ENCODE results near the gene SLC37A1. TPM values are rescaled to one million over a fixed set of nuclear protein-coding genes. Genes with fewer than 3 reads are reported as not detected.

SLC37A1 gene
- total RNA-seq, 4 donors from 2014 or later: 66.0 to 249 (median 195) TPM

- TF ChIP-seq CTCF (IDR thresholded peaks at IDR 0.05) (no peak), POLR2A (IDR thresholded peaks at IDR 0.05) (no peak)
- H3K9me3 ChIP-seq: peaks cover 0 to 3% (median 0%) of the 10 kb centered on the region in 4 donors
- peak overlapping the region; percentile 78 to 94 (median 84) for H3K27ac ChIP-seq
- DNase-seq: no peak
- peaks cover 0 to 22% (median 0%) of the 10 kb centered on the region in 3 donors for H3K36me3 ChIP-seq
- H3K4me1 ChIP-seq: peaks cover 0 to 37% (median 2%) of the 10 kb centered on the region in 4 donors
- H3K4me3 ChIP-seq: peak overlapping the region; percentile 69 to 99 (median 78)
- H3K27me3 ChIP-seq: no peaks in the 10 kb centered on the region
Observed at GRCh38 chr21:42514883-42515228, 1.2 kb downstream of the SLC37A1 start.

- H3K27me3 ChIP-seq: no peaks in the 10 kb centered on the region
- TF ChIP-seq POLR2A (IDR thresholded peaks at IDR 0.05) (peak in 1 of 2 donors; percentile 13), CTCF (IDR thresholded peaks at IDR 0.05) (no peak)
- DNase-seq: peak in 2 of 3 donors; percentile 12 to 54
- H3K4me1 ChIP-seq: peaks cover 0 to 43% (median 4%) of the 10 kb centered on the region in 4 donors
- peak overlapping the region in 2 of 4 donors; percentile 20 to 58 for H3K27ac ChIP-seq
- H3K4me3 ChIP-seq: peak overlapping the region in 2 of 4 donors; percentile 69 to 99
- H3K9me3 ChIP-seq: peaks cover 0 to 3% (median 0%) of the 10 kb centered on the region in 4 donors
- H3K36me3 ChIP-seq: peaks cover 0 to 33% (median 0%) of the 10 kb centered on the region in 3 donors
Observed at GRCh38 chr21:42515708-42516502, 2.3 kb downstream of the SLC37A1 start.

GRCh38 chr21:42518215-42518614 is 4.6 kb downstream of the SLC37A1 start:
- no peaks in the 10 kb centered on the region for H3K27me3 ChIP-seq
- peaks cover 0 to 3% (median 0%) of the 10 kb centered on the region in 4 donors for H3K9me3 ChIP-seq
- peaks cover 0 to 38% (median 0%) of the 10 kb centered on the region in 3 donors for H3K36me3 ChIP-seq
- no peak overlapping the region for H3K4me3 ChIP-seq
- no peak overlapping the region for H3K27ac ChIP-seq
- TF ChIP-seq CTCF (IDR thresholded peaks at IDR 0.05) (no peak), POLR2A (IDR thresholded peaks at IDR 0.05) (no peak)
- H3K4me1 ChIP-seq: peaks cover 0 to 51% (median 6%) of the 10 kb centered on the region in 4 donors
- DNase-seq: no peak

- Histone ChIP-seq H3K36me3 (peaks cover 0 to 38% (median 0%) of the 10 kb centered on the region in 3 donors), H3K4me3 (no peak overlapping the region), H3K27ac (no peak overlapping the region), H3K27me3 (no peaks in the 10 kb centered on the region), H3K4me1 (peaks cover 0 to 51% (median 6%) of the 10 kb centered on the region in 4 donors), H3K9me3 (peaks cover 0 to 3% (median 0%) of the 10 kb centered on the region in 4 donors)
- peak in 1 of 3 donors; percentile 5 for DNase-seq
- TF ChIP-seq CTCF (IDR thresholded peaks at IDR 0.05) (no peak), POLR2A (IDR thresholded peaks at IDR 0.05) (no peak)
Observed at GRCh38 chr21:42518626-42519025, 5.0 kb downstream of the SLC37A1 start.

GRCh38 chr21:42520628-42521253 is 7.1 kb downstream of the SLC37A1 start:
- Histone ChIP-seq H3K9me3 (no peaks in the 10 kb centered on the region), H3K36me3 (peaks cover 0 to 38% (median 0%) of the 10 kb centered on the region in 3 donors), H3K27me3 (no peaks in the 10 kb centered on the region), H3K4me1 (peaks cover 11 to 67% (median 15%) of the 10 kb centered on the region in 4 donors), H3K27ac (peak overlapping the region in 1 of 4 donors; percentile 11), H3K4me3 (no peak overlapping the region)
- no peak for DNase-seq
- TF ChIP-seq CTCF (IDR thresholded peaks at IDR 0.05) (no peak), POLR2A (IDR thresholded peaks at IDR 0.05) (no peak)
